Stimulated activated CD4-positive, alpha-beta T cell treated with anti-CD3 and anti-CD28 coated beads, Interleukin-1b, Interleukin-23, amount 100 ng/mL, for 1 hour (primary cell): ENCODE data around the gene SOWAHC.
"Not testable (repeated sequence)": the region's sequence is repeated elsewhere in the genome, so short reads cannot be mapped to it uniquely, and the experiment has no call there.

Experiments used
- DNase-seq, 2 donors: peaks; one replicate each; pipeline ENCODE4 v3.0.0-alpha.2; 2020; ENCODE audit warnings: low read depth in 2 of 2

The SOWAHC gene, protein sequence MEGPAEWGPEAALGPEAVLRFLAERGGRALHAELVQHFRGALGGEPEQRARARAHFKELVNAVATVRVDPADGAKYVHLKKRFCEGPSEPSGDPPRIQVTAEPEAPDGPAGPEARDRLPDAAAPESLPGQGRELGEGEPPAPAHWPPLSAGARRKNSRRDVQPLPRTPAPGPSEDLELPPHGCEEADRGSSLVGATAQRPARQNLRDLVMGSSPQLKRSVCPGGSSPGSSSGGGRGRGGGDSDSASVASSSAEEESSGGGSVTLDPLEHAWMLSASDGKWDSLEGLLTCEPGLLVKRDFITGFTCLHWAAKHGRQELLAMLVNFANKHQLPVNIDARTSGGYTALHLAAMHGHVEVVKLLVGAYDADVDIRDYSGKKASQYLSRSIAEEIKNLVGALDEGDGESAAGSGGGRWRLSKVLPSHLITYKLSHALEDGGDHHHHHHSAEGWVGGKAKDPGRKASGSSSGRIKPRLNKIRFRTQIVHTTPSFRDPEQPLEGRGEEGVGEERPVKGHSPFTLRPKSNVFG

DNA sequence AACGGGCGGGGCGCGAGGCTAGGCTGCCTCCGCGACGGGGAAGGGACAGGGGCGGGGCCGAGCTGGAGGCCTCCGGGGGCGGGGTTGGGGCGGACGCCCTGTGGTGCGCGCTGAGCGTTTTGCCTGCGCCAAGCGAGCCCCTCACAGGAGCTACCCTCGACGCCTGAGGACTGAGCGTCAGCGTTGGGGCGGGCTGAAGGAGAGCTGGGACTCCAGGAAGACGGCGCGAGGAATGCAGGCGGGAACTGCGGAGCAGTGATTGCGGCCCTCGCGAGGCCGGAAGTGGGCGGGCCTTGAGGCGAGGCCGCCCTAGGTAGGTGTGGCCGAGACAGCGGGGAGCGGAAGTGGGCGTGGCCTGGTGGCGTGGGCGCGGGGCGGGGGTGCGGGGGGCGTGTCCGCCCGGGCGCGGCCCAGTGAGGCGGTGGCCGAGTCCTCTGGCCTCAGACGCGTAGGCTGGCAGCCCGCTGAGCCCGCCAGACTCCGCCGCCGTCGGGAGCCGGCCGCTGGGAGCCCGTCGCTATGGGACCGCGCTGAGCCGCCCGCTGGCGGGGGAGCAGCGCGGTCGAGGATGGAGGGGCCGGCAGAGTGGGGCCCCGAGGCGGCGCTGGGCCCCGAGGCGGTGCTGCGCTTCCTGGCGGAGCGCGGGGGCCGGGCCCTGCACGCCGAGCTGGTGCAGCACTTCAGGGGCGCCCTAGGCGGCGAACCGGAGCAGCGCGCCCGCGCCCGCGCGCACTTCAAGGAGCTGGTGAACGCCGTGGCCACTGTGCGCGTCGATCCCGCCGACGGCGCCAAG is at the start of gene SOWAHC, which contains the start of gene SEPTIN10:
TSS of gene SOWAHC (plus strand) at position 443 of the 793 bp plus-strand sequence. CDS start at position 569, 126 bp downstream.
TSS of gene SEPTIN10 (minus strand) at position 45 of the 793 bp plus-strand sequence. CDS start 139 bp downstream, outside the sequence.
- DNase-seq, result peak; percentile 30 to 58

DNA sequence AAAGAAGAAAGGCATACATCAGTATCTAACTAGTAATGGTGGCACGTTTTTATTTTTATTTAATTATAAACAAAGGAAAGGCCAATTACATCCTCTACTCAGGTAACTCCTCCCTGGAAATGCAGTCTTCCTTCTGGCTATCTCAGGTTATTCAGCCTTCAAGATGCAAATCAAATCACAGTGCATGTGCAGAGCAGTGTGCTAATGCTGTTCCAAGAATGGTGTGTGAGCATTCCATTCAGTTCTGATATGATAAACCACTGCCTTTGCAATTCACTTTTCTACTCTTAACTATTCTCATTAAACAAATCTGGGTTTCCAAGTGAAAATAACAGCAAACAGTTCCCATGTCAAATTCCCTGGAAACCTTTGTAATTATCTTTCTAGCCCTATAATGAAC is 38.8 kb upstream of the SOWAHC start:
- DNase-seq, result no peak

DNA sequence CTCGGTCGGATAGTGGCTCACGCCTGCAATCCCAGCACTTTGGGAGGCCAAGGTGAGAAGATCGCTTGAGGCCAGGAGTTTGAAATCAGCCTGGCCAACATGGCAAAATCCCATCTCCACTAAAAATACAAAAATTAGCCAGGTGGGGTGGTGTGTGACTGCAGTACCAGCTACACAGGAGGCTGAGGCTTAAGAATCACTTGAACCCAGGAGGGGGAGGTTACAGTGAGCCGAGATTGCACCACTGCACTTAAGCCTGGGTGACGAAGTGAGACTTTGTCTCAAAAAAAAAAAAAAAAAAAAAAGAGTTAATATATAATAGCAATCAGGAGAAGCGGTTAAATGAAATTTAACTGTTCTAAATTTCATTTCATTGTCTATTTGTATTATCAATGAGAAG is 36.5 kb upstream of the SOWAHC start:
- not testable (repeated sequence) for DNase-seq

DNA sequence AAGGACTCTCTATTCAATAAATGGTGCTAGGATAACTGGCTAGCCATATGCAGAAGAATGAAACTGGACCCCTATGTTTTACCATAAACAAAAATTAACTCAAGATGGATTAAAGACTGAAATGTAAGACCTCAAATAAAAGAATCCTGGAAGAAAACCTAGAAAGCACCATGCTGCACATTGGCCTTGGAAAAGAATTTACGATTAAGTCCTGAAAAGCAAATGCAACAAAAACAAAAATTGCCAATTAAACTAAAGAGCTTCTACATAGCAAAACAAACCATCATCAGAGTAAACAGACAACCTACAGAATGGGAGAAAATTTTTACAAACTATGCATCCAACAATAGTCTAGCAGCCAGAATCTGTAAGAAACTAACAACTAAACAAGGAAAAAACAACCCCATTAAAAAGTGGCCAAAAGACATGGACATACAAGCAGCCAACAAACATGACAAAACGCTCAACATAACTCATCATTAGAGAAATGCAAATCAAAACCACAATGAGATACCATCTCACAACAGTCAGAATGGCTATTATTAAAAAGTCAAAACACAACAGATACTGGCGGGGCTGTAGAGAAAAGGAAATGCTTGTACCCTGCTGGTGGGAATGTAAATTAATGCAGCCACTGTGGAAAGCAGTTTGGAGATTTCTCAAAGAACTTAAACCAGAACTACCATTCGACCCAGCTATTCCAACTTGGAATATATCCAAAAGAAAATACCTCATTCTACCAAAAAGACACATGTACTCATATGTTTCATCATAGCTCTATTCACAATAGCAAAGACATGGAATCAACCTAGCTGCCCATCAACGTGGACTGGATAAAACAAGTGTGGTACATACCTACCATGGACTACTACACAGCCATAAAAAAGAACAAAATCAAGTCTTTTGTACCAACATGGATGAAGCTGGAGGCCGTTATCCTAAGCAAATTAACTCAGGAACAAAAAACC is 31.0 kb upstream of the SOWAHC start:
- no peak for DNase-seq

DNA sequence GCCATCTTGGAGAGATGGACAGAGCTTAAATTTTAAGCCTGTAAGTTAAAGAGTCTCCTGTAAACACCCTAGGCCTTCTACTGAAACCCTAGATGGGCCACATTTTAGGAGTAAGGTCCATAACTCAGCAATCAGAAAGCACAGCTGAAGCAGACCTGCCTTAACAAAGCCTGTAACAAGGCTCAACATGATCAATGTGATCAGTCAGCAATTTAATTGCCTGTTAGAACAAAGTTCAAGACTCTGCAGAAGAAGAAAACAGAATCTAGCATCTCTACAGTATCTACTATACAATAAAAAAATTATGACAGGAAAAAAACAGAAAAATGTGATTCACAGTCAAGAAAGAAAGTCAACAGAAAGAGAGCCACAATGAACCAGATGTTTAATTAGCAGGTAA is 27.5 kb upstream of the SOWAHC start:
- no peak for DNase-seq

DNA sequence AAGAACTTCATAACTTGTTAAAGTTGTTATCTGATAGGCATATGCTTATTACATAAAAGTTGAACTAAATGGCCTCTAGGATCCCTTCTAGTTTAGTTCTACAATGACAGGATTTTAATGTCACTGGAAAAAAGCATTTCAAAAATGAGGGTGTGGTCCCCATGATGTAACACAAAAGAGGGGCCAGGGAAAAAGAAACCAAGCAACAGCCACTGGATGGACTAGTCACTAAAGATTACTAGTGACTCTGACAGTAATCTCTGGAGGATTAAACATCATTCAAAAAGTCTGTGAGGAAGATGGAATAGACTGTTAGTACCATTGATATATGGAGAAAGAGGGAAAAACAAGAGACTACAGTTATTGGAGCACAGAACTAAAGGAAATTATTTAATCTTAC is 23.0 kb upstream of the SOWAHC start:
- no peak for DNase-seq

DNA sequence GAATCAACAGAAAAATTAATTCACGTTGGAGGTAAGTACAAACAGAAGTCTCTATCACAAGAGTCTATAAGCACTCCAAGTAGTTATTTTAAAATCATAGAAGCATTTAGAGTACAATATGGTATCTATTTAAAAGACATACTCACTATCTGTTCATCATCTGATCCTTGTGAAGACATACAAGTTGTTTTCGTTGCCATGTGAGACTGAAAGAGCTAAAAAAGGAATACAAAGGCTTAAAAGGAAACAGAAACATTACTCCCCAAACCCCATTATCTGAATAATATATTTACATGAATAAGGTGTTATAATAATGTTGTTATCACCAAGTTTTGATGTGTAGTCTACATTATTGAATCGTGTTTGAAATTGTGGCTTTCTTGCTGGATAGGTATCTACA is 21.3 kb upstream of the SOWAHC start:
- DNase-seq, result no peak

DNA sequence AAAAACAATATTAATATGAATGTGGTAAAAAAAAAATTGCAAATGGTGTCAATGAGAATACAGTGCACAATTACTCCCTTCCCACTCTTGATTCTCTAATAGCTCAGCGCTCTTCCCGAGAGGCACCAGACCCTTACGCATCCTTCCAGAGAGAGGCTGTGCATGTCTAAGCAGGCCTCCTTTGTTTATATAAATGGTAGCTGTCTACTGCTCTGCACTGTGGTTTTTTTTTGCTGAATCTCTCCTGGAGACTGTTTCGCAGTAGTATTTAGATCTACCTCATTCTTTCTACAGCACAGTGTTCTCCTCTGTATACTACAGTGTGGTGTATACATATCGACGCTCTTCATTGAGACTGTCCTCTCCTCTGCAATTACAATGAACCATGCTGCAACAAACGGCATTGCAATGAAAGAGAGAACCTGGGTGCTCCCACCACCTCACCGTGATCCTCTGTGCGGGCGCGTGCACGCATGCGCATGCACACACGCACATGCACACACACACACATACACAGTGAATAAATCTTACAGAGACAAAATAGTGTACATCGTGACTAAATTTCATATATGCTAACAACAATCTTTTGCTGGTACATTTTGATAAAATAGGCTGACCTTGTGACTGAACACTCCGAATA is 19.8 kb upstream of the SOWAHC start:
- DNase-seq, result no peak

DNA sequence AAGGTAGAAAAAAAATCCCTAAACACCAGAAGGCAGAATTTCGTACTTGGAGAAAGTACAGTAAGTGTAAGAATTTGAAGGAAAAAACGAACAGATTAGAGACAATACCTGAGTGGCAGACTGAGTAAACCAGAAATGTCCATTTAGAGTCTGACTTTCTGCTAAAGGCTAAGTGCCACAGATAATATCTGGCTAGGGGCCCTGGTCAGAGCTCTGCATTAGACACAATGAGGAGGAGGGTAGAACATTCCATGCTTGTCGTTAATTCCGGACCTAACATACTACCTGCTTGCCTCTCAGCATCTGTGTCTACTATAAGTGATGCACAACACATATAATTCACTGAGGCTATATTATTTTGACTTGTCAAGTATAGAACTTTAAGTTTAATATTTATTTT is 18.5 kb upstream of the SOWAHC start:
- no peak for DNase-seq

DNA sequence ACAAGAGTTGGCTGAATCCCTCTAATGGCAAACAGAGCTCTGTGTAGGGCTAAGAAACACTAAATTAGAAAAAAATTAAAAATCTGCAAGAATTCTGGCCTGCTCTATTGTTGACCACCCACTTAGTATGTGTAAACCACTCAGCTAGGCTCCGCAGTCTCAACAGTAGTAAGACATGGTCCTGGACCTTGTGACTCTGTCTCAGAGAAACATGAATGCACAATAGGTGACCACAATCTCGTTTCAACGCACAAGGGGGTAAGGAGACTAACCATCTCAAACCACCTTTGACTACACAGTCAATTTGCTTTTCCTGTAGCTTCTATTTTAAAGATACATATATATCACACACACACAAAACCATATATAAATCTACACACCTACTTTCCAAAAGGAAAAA is 16.9 kb upstream of the SOWAHC start:
- no peak for DNase-seq

DNA sequence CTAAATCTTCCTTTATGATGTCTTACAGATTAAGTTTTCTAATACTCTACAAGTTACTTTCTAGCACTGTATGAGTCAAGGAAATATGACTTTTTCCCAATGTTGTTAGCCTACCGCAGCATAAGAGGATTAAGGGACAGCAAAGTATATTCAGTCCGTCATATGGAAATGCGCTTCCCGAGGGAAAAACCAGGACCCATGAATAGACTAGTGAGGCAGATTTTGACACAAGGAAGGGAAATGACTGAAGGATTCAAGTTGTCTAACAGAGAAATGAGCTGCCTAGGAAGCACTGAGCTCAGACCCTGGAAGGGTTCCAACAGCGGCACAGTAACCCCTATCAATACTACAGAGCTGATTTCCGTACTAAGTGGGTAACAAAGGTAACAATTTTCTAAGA is 12.4 kb upstream of the SOWAHC start:
- no peak for DNase-seq

DNA sequence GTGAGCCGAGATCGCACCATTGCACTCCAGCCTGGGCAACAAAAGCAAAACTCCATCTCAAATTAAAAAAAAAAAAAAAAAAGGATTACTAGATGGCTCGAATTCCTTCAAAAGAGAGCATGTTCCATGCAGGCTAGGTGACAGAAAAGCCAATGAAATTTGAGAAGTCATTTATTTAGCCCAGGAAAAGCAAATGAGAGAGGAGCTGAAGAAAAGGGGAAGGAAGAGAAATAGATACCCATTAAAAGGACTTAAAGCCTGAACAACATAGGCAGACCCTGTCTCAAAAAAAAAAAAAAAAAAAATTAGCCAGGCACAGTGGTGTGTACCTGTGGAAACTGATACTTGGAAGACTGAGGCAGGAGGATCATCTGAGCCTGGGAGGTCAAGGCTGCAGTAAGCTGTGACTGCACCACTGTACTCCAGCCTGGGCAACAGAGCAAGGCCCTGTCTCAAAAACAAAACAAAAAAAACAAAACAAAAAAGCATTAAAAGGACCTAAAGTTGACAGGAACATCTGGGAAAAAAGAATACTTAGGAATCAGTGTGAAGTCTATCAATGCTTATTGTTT is 11.5 kb upstream of the SOWAHC start:
- DNase-seq, result no peak

DNA sequence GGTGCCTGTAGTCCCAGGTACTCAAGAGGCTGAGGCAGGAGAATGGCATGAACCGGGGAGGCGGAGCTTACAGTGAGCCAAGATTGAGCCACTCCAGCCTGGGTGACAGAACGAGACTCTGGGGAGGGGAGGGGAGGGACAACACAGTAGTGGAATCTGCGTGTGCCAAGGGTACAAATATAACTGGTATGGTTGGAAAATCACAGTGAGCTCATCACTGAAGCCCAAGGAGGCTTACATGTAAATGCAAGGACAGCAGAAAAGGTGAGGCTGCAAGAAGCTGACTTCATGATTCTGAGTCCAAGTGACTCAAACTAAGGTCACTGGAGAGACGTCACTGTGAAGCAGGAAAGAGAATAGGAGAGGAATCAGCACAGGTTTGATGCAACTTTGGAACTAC is 9.6 kb upstream of the SOWAHC start:
- DNase-seq, result no peak

DNA sequence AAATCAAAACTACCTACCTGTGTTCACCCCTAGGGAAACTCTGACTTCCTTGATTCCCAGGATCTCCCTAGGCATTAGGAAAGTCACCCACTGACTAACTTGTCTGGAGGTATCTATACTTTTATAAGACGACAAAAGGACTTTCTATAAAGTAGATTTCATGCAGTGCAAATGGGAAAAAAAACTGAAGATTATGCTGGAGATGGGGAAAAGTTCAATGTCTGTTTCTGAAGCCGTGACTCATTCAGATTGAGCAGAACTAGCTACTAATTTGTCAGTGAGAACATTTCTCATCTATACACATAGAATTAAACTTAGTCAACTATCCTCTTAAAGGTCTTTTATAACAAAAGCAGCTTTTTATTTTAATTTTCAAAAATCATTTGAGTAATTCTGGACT is 6.4 kb upstream of the SOWAHC start:
- no peak for DNase-seq

DNA sequence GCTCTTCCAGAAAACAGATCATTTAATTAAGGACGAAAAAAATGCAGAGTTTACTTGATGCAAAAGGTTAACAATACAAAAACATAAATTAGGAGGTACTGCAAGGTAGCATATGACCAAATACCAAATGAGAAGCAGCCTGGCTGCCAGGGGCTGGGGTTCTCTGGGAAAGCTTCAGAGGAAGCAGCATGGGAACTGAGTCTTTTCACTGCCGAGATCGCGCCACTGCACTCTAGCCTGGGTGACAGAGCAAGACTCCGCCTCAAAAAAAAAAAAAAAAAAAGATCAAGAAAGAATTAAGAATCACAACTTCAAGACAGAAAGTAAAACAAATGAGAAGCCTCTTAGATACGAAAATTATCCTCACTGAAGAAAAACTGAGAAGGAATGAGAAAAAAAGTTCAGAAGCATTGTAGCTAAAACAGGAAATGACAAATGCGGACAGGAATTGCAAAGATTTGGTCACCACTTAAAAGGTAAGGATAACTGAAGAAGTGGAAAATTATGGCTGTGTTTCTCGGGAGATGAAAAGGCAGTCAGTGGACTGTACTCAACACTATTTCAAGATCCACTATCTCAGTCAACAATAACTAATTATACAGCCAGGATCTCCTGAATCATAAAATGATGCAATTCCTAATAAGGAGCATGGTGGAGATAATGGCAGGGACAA is 4.7 kb upstream of the SOWAHC start:
- DNase-seq, result no peak

DNA sequence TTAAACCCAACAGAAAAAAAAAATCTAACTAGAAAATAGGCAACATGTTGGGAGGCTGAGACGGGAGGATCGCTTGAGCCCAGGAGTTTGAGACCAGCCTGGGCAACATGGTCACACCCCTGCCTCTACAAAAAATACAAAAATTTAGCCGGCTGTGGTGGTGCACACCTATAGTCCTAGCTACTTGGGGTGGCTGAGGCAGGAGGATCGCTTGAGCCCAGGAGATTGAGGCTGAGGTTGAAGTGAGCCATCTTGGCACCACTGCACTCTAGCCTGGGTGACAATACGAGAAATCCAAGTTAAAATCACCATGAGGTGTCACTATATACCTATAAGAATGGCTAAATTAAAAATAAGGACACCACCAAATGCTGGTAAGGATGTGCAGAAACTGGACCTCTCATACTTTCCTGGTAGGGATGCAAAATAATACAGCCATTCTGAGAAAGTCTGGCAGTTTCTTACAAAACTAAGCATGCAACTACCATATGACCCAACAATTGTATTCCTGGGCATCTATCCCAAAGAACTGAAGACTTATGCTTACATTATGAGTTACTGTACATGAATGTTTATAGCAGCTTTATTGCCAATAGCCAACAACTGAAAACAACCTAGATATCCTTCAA is 2.6 kb upstream of the SOWAHC start:
- DNase-seq, result no peak

DNA sequence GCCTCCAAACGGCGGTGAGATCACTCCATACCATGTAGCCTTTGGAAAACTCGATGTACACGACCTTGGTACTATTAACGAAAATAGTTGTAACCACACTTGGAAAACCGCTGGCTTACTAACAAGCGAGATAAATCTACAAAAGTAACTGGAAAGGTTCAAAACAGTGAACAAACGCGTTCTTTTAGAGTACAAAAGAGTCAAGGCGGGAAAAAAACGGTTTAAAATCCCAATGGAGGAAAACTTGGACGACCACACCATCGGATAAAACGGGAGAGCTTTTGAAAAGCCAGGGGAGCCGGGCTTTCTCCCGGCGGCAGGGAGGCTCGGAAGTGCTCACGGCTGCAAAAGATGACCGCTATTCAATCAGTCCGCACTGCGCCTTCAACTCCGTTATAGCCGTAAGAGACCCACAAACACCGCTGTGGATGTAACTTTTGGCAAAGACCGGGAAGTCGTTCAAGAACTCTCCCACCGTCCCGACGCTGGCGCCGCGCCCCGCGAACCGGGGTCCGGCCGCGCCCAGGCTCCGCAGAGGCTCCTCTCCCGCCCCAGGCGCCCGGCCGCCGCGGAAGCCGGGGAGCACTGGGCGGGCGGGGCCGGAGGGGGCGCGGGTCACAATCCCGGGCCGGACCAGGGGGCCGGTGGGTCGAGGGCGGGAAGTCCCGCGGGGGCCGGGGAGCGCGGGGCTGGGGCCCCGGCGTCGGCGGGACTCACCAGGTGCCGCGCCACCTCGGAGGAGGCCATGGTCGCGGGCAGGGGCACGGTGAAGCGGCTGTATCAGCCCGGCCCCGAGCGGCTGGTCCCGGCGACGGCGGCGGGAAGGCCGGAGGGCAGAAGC is 863 bp upstream of the SOWAHC start:
- DNase-seq, result no peak

DNA sequence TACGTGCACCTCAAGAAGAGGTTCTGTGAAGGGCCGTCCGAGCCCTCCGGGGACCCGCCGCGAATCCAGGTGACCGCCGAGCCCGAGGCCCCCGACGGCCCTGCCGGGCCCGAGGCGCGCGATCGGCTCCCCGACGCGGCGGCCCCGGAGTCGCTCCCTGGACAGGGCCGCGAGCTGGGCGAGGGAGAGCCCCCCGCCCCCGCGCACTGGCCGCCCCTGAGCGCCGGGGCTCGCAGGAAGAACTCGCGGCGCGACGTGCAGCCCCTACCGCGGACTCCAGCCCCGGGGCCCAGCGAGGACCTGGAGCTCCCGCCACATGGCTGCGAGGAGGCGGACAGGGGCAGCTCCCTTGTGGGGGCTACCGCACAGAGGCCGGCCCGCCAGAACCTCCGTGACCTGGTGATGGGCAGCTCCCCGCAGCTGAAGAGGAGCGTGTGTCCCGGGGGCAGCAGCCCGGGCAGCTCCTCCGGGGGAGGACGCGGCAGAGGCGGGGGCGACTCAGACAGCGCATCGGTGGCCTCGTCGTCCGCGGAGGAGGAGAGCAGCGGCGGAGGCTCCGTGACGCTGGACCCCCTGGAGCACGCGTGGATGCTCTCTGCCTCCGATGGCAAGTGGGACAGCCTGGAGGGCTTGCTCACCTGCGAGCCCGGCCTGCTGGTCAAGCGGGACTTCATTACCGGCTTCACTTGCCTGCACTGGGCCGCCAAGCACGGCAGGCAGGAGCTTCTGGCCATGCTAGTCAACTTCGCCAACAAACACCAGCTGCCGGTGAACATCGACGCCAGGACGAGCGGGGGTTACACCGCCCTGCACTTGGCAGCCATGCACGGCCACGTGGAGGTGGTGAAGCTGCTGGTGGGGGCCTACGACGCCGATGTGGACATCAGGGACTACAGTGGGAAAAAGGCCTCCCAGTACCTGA is 812 bp downstream of the SOWAHC start:
- DNase-seq, result no peak
